IMR-90 (cell line): ENCODE measurements around the gene SCARF1. TPM values are rescaled to one million over a fixed set of nuclear protein-coding genes. Genes with fewer than 3 reads are reported as not detected.

Source experiments
- ATAC-seq: fragments of 200-7000 bp; cut with Tn5 transposase; 2 replicates; pipeline ENCODE4 v1.9.1; 2020; ENCODE audit warnings: low read depth, mild to moderate bottlenecking, moderate library complexity
- BruUV-seq: library from RNA; stranded (reverse); fragments of 400-500 nt; replicated peaks from 2 replicates; lab custom pipeline; 2021; lab: Mats Ljungman, UMichigan
- CTCF ChIA-PET: fragments of 300-600 bp; formaldehyde crosslinking; extraction: SDS; loops from one replicate; lab custom pipeline; 2021; ENCODE audit warnings: antibody characterized with exemption; lab: Yijun Ruan, JAX
- POLR2A ChIA-PET: fragments of 300-600 bp; sonication (Branson Sonifier 250); formaldehyde crosslinking; loops from one replicate; lab custom pipeline; 2022; ENCODE audit warnings: antibody characterized with exemption; ENCODE audit not compliant: unreplicated experiment; lab: Charles Lee
- DNase-seq: peaks from one replicate; pipeline ENCODE4 v3.0.0; 2013
- H2AFZ ChIP-seq: replicated peaks from 2 replicates; pipeline ENCODE3; 2013; ENCODE audit warnings: low read length, mild to moderate bottlenecking; ENCODE audit not compliant: poor library complexity
- H2AK5ac ChIP-seq: 2 replicates; pipeline ENCODE4 v1.6.1; 2013; ENCODE audit warnings: low read depth, low read length, inconsistent platforms
- H2AK9ac ChIP-seq: replicated peaks from 2 replicates; pipeline ENCODE3; 2013; ENCODE audit warnings: mild to moderate bottlenecking, low read depth, low read length, moderate library complexity; ENCODE audit not compliant: poor library complexity
- H2BK120ac ChIP-seq: 2 replicates; pipeline ENCODE4 v1.6.1; 2013; ENCODE audit warnings: low read depth, low read length, inconsistent platforms
- H2BK15ac ChIP-seq: 3 replicates; pipeline ENCODE4 v1.6.1; 2013; ENCODE audit warnings: low read depth, low read length, inconsistent platforms
- H2BK20ac ChIP-seq: 2 replicates; pipeline ENCODE4 v1.6.1; 2013; ENCODE audit warnings: low read depth, mild to moderate bottlenecking, inconsistent platforms, low read length, moderate library complexity
- H2BK5ac ChIP-seq: 2 replicates; pipeline ENCODE4 v1.6.1; 2013; ENCODE audit warnings: mild to moderate bottlenecking, low read depth, low read length, inconsistent platforms; ENCODE audit not compliant: poor library complexity, severe bottlenecking
- H3K14ac ChIP-seq: replicated peaks from 2 replicates; pipeline ENCODE4 v1.6.1; 2013; ENCODE audit warnings: low read depth, low read length, inconsistent platforms
- H3K18ac ChIP-seq: 2 replicates; pipeline ENCODE4 v1.6.1; 2013; ENCODE audit warnings: low read depth, low read length, control low read depth
- H3K23ac ChIP-seq: 2 replicates; pipeline ENCODE4 v1.6.1; 2013; ENCODE audit warnings: low read depth, low read length, inconsistent platforms
- H3K27ac ChIP-seq: 2 replicates; pipeline ENCODE4 v1.5.1; 2013; ENCODE audit warnings: mild to moderate bottlenecking, control low read depth, low read length; ENCODE audit not compliant: insufficient read depth
- H3K27me3 ChIP-seq: 2 replicates; pipeline ENCODE4 v1.6.1; 2013; ENCODE audit warnings: low read length; ENCODE audit not compliant: control insufficient read depth, insufficient read depth
- H3K36me3 ChIP-seq: 2 replicates; pipeline ENCODE4 v1.6.1; 2013; ENCODE audit warnings: low read length, mixed read lengths; ENCODE audit not compliant: control insufficient read depth, insufficient read depth
- H3K4ac ChIP-seq: 2 replicates; pipeline ENCODE4 v1.6.1; 2013; ENCODE audit warnings: low read depth, low read length, inconsistent platforms
- H3K4me1 ChIP-seq: 2 replicates; pipeline ENCODE4 v1.6.1; 2013; ENCODE audit warnings: low read length, mixed read lengths; ENCODE audit not compliant: control insufficient read depth, insufficient read depth
- H3K4me2 ChIP-seq: 2 replicates; pipeline ENCODE4 v1.6.1; 2013; ENCODE audit warnings: low read depth, mild to moderate bottlenecking, control low read depth, low read length, moderate library complexity
- H3K4me3 ChIP-seq: 2 replicates; pipeline ENCODE4 v1.5.1; 2013; ENCODE audit warnings: low read depth, mild to moderate bottlenecking, control low read depth, low read length, moderate library complexity; ENCODE audit not compliant: insufficient read depth
- H3K56ac ChIP-seq: 2 replicates; pipeline ENCODE4 v1.6.1; 2013; ENCODE audit warnings: low read length, inconsistent platforms; ENCODE audit not compliant: insufficient read depth; ENCODE audit errors: extremely low read depth
- H3K79me1 ChIP-seq, 2 experiments: 2 replicates each; pipeline ENCODE4 v1.6.1; 2013; ENCODE audit warnings: low read length in 2 of 2, inconsistent platforms in 1 of 2, low read depth in 1 of 2
- H3K9ac ChIP-seq: 2 replicates; pipeline ENCODE4 v1.6.1; 2013; ENCODE audit warnings: low read depth, low read length, control low read depth
- H3K9me1 ChIP-seq: 2 replicates; pipeline ENCODE4 v1.6.1; 2013; ENCODE audit warnings: low read length, inconsistent platforms; ENCODE audit not compliant: insufficient read depth
- H3K9me3 ChIP-seq: 2 replicates; pipeline ENCODE4 v1.6.1; 2013; ENCODE audit warnings: low read length; ENCODE audit not compliant: control insufficient read depth, insufficient read depth
- H4K20me1 ChIP-seq: 2 replicates; pipeline ENCODE4 v1.6.1; 2013; ENCODE audit warnings: low read length, inconsistent platforms; ENCODE audit not compliant: insufficient read depth
- H4K5ac ChIP-seq: 2 replicates; pipeline ENCODE4 v1.6.1; 2013; ENCODE audit warnings: mild to moderate bottlenecking, low read depth, low read length, control low read depth
- H4K8ac ChIP-seq, 2 experiments: 2 replicates each; pipeline ENCODE4 v1.6.1; 2013; ENCODE audit warnings: low read depth in 2 of 2, low read length in 2 of 2, control low read depth in 1 of 2, inconsistent platforms in 1 of 2
- H4K91ac ChIP-seq: 2 replicates; pipeline ENCODE4 v1.6.1; 2013; ENCODE audit warnings: low read depth, low read length, inconsistent platforms; ENCODE audit not compliant: insufficient read depth
- MAZ ChIP-seq: IDR thresholded peaks from 2 replicates; pipeline ENCODE4 v1.6.1; 2012; ENCODE audit warnings: low read depth, mild to moderate bottlenecking, low read length, improper control_type of control experiment, moderate library complexity, borderline replicate concordance
- NFE2L2 ChIP-seq: fragments of 150-350 bp; IDR thresholded peaks from 2 replicates; pipeline ENCODE4 v1.6.1; 2016; ENCODE audit warnings: low read depth, mild to moderate bottlenecking, low read length
- POLR2A ChIP-seq: IDR thresholded peaks from 2 replicates; pipeline ENCODE4 v1.6.1; 2012; ENCODE audit warnings: mild to moderate bottlenecking, low read depth, low read length
- RCOR1 ChIP-seq: IDR thresholded peaks from 2 replicates; pipeline ENCODE4 v1.6.1; 2012; ENCODE audit warnings: mild to moderate bottlenecking, low read length, improper control_type of control experiment; ENCODE audit not compliant: insufficient replicate concordance
- WGBS, 2 experiments: methylation state at CpG; one replicate each; pipeline versions ENCODE4 v1.1.5 to v1.1.7; 2013; ENCODE audit warnings: missing lambda C conversion rate in 2 of 2; ENCODE audit not compliant: insufficient read length in 1 of 2; ENCODE audit errors: extremely low coverage in 2 of 2; 5-methylcytosine and 5-hydroxymethylcytosine counted together
- dilution Hi-C: fragments of 300-500 bp; cut with HindIII; formaldehyde crosslinking; loops from one replicate; pipeline ENCODE4 v1.14.3; 2018; ENCODE audit warnings: low sequenced_read_pairs; ENCODE audit not compliant: unreplicated experiment
- in situ Hi-C: fragments of 300-500 bp; cut with MboI; formaldehyde crosslinking; loops from 3 replicates; pipeline ENCODE4 v1.14.3; 2019; ENCODE audit warnings: low sequenced_read_pairs, inconsistent platforms, mixed read lengths
- intact Hi-C: fragments of 100-400 bp; cut with micrococcal nuclease; formaldehyde crosslinking; loops from 2 replicates; pipeline ENCODE4 v1.10.0; 2022
- polyA plus RNA-seq, 3 experiments: library from polyadenylated mRNA; depleted of rRNA; stranded (reverse); fragments of >200 nt; gene quantifications; 2 replicates each; pipeline ENCODE4 v1.2.3, GENCODE V29; 2012; ENCODE audit warnings: low replicate concordance in 1 of 3
- total RNA-seq: library from RNA; depleted of rRNA; stranded (reverse); fragments of >200 nt; gene quantifications from 2 replicates; pipeline ENCODE4 v1.2.3, GENCODE V29; 2012
- TF ChIP-seq, protein P1 (sequence below): fragments of 150-350 bp; IDR thresholded peaks from 2 replicates; pipeline ENCODE4 v1.6.1; 2017; ENCODE audit warnings: mild to moderate bottlenecking, antibody characterized with exemption, low read length, low read depth

SCARF1 gene
- total and polyA plus RNA-seq, 2 of the 4 experiments (the other 2 are of a cell fraction): 0.18 to 0.43 TPM

DNA sequence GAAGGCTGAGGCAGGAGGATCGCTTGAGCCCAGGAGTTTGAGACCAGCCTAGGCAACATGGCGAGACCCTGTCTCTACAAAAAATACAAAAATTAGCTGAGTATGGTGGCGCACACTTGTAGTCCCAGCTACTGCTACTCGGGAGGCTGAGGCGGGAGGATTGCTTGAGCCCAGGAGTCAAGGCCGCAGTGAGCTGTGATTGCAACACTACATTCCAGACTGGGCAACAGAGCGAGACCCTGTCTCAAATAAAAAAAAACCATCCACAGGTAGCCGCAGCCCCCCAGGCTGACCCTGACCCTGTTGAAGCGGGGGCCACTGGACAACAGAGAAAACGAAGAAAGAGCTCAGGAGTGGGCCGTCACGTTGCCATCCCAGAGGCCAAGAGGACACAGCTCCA lies 20.9 kb downstream of the SCARF1 start:
- DNase-seq: no peak

More for the DNA sequence above, 20.9 kb downstream of the SCARF1 start:
- TF ChIP-seq RCOR1: no peak
- TF ChIP-seq, protein P1, sequence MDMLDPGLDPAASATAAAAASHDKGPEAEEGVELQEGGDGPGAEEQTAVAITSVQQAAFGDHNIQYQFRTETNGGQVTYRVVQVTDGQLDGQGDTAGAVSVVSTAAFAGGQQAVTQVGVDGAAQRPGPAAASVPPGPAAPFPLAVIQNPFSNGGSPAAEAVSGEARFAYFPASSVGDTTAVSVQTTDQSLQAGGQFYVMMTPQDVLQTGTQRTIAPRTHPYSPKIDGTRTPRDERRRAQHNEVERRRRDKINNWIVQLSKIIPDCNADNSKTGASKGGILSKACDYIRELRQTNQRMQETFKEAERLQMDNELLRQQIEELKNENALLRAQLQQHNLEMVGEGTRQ: no peak
- TF ChIP-seq MAZ: no peak
- TF ChIP-seq POLR2A: no peak
- TF ChIP-seq NFE2L2: no peak
- Histone ChIP-seq H3K9me3 (no peaks in the 10 kb centered on the region), H2AK9ac (no peak overlapping the region), H3K79me1 (no peaks in the 10 kb centered on the region), H3K4me1 (peaks cover 4% of the 10 kb centered on the region), H2AK5ac (no peak overlapping the region), H2BK5ac (no peak overlapping the region), H2BK120ac (no peak overlapping the region), H3K27ac (no peak overlapping the region), H4K20me1 (no peaks in the 10 kb centered on the region), H3K14ac (no peak overlapping the region), H3K4ac (no peak overlapping the region), H3K56ac (no peak overlapping the region), H2AFZ (no peak overlapping the region), H3K36me3 (no peaks in the 10 kb centered on the region), H4K91ac (no peak overlapping the region), H3K4me2 (no peak overlapping the region), H3K23ac (no peak overlapping the region), H2BK15ac (no peak overlapping the region), H2BK20ac (no peak overlapping the region), H3K9me1 (no peaks in the 10 kb centered on the region), H3K27me3 (peaks cover 6% of the 10 kb centered on the region; the same call in 1 of the 2 replicates), H3K4me3 (no peak overlapping the region), H3K18ac (no peak overlapping the region), H4K8ac (no peak overlapping the region), H3K9ac (no peak overlapping the region), H4K5ac (no peak overlapping the region)
- no peak for ATAC-seq
- no TSS peak for BruUV-seq
- ChIA-PET CTCF (no interaction called here), POLR2A (no interaction called here)
- intact Hi-C loops (loop anchor here (5.0 kb wide), 1 partner anchor 32 kb away; no protein-coding TSS in a partner anchor), in situ Hi-C loops (no loop called here), dilution Hi-C loops (no loop called here)
- WGBS, 2 experiments: 67% methylated on average over 3 of the region's 12 CpGs; no CpG with 5 or more reads in 1 of the 2 experiments
